MM.1S (cell line): Measurements from ENCODE around the gene CUL3.

Source experiments
- DNase-seq: peaks from one replicate; pipeline ENCODE4 v3.0.0-alpha.2; 2015
- H2AFZ ChIP-seq: fragments of 300-600 bp; sonication (generic); 2 replicates; pipeline ENCODE4 v1.6.0; 2016; ENCODE audit warnings: antibody characterized with exemption, low read length
- H3F3A ChIP-seq: fragments of 300-600 bp; sonication (generic); 2 replicates; pipeline ENCODE4 v1.6.1; 2016; ENCODE audit warnings: mild to moderate bottlenecking, antibody characterized with exemption, low read length, moderate library complexity, mixed read lengths; ENCODE audit not compliant: insufficient read depth
- H3K27ac ChIP-seq: fragments of 300-600 bp; sonication (generic); 2 replicates; pipeline ENCODE4 v1.5.1; 2016; ENCODE audit warnings: mild to moderate bottlenecking, low read length
- H3K27me3 ChIP-seq: fragments of 300-600 bp; sonication (generic); replicated peaks from 2 replicates; pipeline ENCODE4 v1.6.0; 2016; ENCODE audit warnings: low read length; ENCODE audit not compliant: insufficient read depth
- H3K36me3 ChIP-seq: fragments of 300-600 bp; sonication (generic); replicated peaks from 2 replicates; pipeline ENCODE4 v1.6.1; 2016; ENCODE audit warnings: mild to moderate bottlenecking, low read length, mixed read lengths; ENCODE audit not compliant: insufficient read depth
- H3K4me1 ChIP-seq: fragments of 300-600 bp; sonication (generic); 2 replicates; pipeline ENCODE4 v1.6.1; 2016; ENCODE audit warnings: low read length, mixed read lengths
- H3K4me2 ChIP-seq: fragments of 300-600 bp; sonication (generic); 2 replicates; pipeline ENCODE4 v1.6.0; 2016; ENCODE audit warnings: low read depth, low read length
- H3K4me3 ChIP-seq: fragments of 300-600 bp; sonication (generic); 2 replicates; pipeline ENCODE4 v1.5.1; 2016; ENCODE audit warnings: low read length, mixed read lengths
- H3K79me2 ChIP-seq: fragments of 300-600 bp; sonication (generic); 2 replicates; pipeline ENCODE4 v1.6.1; 2016; ENCODE audit warnings: mixed run types, low read length, mixed read lengths
- H3K9ac ChIP-seq: fragments of 300-600 bp; sonication (generic); 2 replicates; pipeline ENCODE4 v1.6.1; 2016; ENCODE audit warnings: low read length, mixed read lengths
- H3K9me2 ChIP-seq: fragments of 300-600 bp; sonication (generic); replicated peaks from 2 replicates; pipeline ENCODE4 v1.6.1; 2016; ENCODE audit warnings: mild to moderate bottlenecking, low read length, mixed read lengths; ENCODE audit not compliant: insufficient read depth
- H3K9me3 ChIP-seq: fragments of 300-600 bp; sonication (generic); replicated peaks from 2 replicates; pipeline ENCODE4 v1.6.1; 2016; ENCODE audit warnings: mild to moderate bottlenecking, low read length, mixed read lengths; ENCODE audit not compliant: insufficient read depth
- H4K20me1 ChIP-seq: fragments of 300-600 bp; sonication (generic); 2 replicates; pipeline ENCODE4 v1.6.1; 2016; ENCODE audit warnings: mild to moderate bottlenecking, low read length, moderate library complexity, mixed read lengths; ENCODE audit not compliant: insufficient read depth
- CTCF ChIP-seq: fragments of 300-600 bp; sonication (generic); IDR thresholded peaks from 2 replicates; pipeline ENCODE4 v1.5.1; 2016; ENCODE audit warnings: antibody characterized with exemption, low read length, mixed read lengths
- EZH2 ChIP-seq: fragments of 300-600 bp; sonication (generic); optimal IDR thresholded peaks from 2 replicates; pipeline ENCODE3; 2017; ENCODE audit warnings: low read depth, mild to moderate bottlenecking, antibody characterized with exemption, low read length, mixed read lengths
- EZH2phosphoT487 ChIP-seq: fragments of 300-600 bp; sonication (generic); IDR thresholded peaks from 2 replicates; pipeline ENCODE4 v1.6.1; 2018; ENCODE audit warnings: antibody characterized with exemption, low read length

Gene CUL3

DNA sequence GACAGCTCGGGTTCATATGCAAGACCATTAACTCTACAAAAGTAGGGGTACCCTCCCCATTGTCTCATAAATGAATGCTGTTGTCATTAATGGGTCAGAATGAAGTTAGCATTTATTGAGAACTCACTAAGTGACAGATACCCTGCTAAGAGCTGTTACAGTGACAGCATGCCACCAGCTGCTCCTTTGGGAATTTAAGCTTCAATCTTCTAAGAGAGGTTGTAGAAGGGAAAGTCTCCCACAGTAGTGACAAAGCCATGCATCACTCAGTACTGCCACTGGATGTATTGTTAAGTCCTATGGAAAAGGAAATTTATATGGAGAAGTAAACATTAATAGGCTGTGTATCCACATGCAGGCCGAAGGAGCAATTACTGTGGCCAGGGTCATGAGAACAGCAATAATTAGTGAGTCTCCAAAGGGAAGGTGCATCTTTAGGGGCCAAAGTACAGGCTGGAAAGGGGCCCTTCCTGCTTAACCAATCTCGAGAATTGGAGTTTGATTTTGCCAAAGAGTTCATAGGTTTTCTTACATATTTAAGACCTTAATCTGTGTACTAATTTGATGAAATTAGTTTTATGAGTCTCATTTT lies 118.8 kb downstream of the CUL3 start:
- H3K36me3 ChIP-seq: no peaks in the 10 kb centered on the region
- no peaks in the 10 kb centered on the region for H3K9me2 ChIP-seq
- H3K9ac ChIP-seq: no peak overlapping the region
- no peak for DNase-seq
- no peaks in the 10 kb centered on the region for H3K4me1 ChIP-seq
- no peaks in the 10 kb centered on the region for H3F3A ChIP-seq
- no peaks in the 10 kb centered on the region for H3K79me2 ChIP-seq
- no peak overlapping the region for H3K4me2 ChIP-seq
- no peak overlapping the region for H2AFZ ChIP-seq
- H3K27ac ChIP-seq: no peak overlapping the region
- H3K27me3 ChIP-seq: no peaks in the 10 kb centered on the region
- TF ChIP-seq EZH2phosphoT487 (no peak), EZH2 (no peak), CTCF (no peak)
- no peaks in the 10 kb centered on the region for H4K20me1 ChIP-seq
- no peaks in the 10 kb centered on the region for H3K9me3 ChIP-seq
- H3K4me3 ChIP-seq: no peak overlapping the region

DNA sequence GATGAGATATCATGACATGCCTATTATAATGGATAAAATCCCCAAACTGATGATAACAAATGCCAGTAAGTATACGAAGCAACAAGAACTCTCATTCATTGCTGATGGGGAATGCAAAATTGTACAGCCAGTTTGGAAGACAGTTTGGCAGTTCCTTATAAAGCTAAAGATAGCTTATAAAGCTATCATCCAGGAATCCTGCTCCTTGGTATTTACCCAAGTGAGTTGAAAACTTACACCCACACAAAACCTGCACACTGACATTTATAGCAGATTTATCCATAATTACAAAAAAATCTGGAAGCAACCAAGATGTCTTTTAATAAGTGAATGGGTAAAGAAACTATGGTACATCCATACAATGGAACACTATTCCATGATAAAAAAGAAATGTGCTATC lies 123.8 kb downstream of the CUL3 start:
- Histone ChIP-seq H4K20me1 (no peaks in the 10 kb centered on the region), H3K27me3 (no peaks in the 10 kb centered on the region), H2AFZ (no peak overlapping the region), H3F3A (no peaks in the 10 kb centered on the region), H3K4me3 (no peak overlapping the region), H3K9me3 (no peaks in the 10 kb centered on the region), H3K36me3 (no peaks in the 10 kb centered on the region), H3K27ac (no peak overlapping the region), H3K9ac (no peak overlapping the region), H3K4me2 (no peak overlapping the region), H3K9me2 (no peaks in the 10 kb centered on the region), H3K4me1 (no peaks in the 10 kb centered on the region), H3K79me2 (no peaks in the 10 kb centered on the region)
- DNase-seq: no peak
- TF ChIP-seq CTCF: no peak
- TF ChIP-seq EZH2phosphoT487: no peak
- TF ChIP-seq EZH2: no peak

DNA sequence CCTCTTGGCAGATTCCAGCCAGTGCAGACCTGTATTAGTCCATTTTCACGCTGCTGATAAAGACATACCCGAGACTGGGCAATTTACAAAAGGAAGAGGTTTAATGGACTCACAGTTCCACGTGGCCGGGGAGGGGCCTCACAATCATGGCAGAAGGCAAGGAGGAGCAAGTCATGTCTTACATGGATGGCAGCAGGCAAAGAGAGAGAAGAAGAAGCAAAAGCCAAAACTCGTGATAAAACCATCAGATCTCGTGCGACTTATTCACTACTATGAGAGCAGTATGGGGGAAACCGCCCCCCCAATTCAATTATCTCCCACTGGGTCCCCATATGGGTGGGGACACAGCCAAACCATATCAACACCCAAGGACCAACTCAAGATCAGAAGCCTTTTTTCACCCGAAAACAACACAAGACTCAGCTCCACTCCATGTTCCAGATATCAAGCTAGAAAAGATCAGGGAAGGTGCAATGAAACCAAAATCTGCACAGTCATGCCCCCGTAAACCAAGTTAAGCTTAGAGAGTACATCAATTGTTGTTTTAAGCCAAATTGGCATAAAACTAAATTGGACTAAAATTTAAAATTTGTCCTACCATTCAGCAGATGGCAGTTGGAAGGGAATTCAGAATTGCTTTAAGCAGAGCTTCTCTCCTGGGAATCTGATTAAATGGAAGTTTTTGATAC lies 127.6 kb downstream of the CUL3 start:
- Histone ChIP-seq H2AFZ (no peak overlapping the region), H3K27me3 (no peaks in the 10 kb centered on the region), H4K20me1 (no peaks in the 10 kb centered on the region), H3K4me3 (no peak overlapping the region), H3F3A (no peaks in the 10 kb centered on the region), H3K9me3 (no peaks in the 10 kb centered on the region), H3K4me2 (no peak overlapping the region), H3K9ac (no peak overlapping the region), H3K27ac (no peak overlapping the region), H3K79me2 (no peaks in the 10 kb centered on the region), H3K4me1 (no peaks in the 10 kb centered on the region), H3K9me2 (no peaks in the 10 kb centered on the region), H3K36me3 (no peaks in the 10 kb centered on the region)
- DNase-seq: no peak
- TF ChIP-seq CTCF (no peak), EZH2 (no peak), EZH2phosphoT487 (no peak)
